C4-2B (cell line): ENCODE data around the gene EML6.

ENCODE experiments used
- H3K27ac ChIP-seq: fragments of 450-650 bp; 2 replicates; pipeline ENCODE4 v1.5.1; 2017
- ZFX ChIP-seq: fragments of 450-650 bp; IDR thresholded peaks from 2 replicates; pipeline ENCODE4 v1.6.1; 2017
- TF ChIP-seq, protein P1 (sequence below): fragments of 450-650 bp; conservative IDR thresholded peaks from 2 replicates; pipeline ENCODE4 v1.5.1; 2017; ENCODE audit warnings: mild to moderate bottlenecking

Gene EML6

DNA sequence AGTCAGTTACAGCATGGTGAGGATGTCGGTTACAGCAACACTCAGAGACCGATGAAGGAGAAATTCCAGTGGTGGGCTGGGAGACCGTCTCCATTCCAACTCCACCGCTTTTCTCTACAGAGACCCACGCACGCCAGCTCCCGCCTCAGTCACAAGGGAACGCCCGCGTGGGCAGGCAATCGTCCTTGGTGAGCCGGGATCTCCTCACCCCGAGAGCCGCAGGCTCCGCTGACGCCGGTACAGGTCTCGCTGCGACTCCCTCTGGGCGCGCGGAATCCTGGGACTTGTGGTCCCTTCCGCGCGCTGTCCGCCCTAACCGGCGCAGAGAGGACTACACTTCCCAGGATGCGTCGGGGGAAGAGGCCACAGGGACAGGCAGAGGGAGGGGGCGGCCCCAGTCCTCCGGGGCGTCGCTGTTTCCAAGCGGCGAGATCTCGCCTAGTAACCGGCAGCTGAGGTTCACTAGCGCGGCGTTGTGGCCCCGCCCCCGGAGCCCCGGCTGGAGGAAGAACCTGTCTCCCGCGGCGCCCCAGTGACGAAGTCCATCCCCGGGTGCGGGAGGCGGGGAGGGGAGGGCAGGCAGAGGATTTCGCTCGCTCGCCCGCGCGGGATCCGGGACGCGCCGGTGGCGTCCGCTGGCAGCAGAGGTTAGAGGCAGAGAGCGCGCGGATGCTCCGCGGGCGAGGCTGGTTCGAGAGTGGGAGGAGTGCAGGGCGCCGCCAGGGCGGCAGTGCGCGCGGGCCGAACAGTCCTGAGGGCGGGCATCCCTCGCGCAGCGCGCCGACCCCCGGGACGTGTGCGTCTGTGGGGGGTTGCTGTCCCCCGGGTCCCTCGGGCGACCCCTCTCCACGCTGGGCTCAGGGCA, at the start of gene EML6:
Gene EML6 (plus strand): TSS at position 532 of the 865 bp plus-strand sequence. CDS start 1,400 bp downstream, outside the sequence.
- H3K27ac ChIP-seq: peak within 1 kb of the TSS; percentile 32

GRCh38 chr2:54675281-54675680, 48.2 kb upstream of the EML6 start:
- TF ChIP-seq ZFX: no peak
- TF ChIP-seq, protein P1, sequence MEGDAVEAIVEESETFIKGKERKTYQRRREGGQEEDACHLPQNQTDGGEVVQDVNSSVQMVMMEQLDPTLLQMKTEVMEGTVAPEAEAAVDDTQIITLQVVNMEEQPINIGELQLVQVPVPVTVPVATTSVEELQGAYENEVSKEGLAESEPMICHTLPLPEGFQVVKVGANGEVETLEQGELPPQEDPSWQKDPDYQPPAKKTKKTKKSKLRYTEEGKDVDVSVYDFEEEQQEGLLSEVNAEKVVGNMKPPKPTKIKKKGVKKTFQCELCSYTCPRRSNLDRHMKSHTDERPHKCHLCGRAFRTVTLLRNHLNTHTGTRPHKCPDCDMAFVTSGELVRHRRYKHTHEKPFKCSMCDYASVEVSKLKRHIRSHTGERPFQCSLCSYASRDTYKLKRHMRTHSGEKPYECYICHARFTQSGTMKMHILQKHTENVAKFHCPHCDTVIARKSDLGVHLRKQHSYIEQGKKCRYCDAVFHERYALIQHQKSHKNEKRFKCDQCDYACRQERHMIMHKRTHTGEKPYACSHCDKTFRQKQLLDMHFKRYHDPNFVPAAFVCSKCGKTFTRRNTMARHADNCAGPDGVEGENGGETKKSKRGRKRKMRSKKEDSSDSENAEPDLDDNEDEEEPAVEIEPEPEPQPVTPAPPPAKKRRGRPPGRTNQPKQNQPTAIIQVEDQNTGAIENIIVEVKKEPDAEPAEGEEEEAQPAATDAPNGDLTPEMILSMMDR: no peak
- no peak overlapping the region for H3K27ac ChIP-seq

More for the DNA sequence above, at the start of gene EML6:
- TF ChIP-seq, protein P1: peak; percentile 23
- TF ChIP-seq ZFX: no peak

DNA sequence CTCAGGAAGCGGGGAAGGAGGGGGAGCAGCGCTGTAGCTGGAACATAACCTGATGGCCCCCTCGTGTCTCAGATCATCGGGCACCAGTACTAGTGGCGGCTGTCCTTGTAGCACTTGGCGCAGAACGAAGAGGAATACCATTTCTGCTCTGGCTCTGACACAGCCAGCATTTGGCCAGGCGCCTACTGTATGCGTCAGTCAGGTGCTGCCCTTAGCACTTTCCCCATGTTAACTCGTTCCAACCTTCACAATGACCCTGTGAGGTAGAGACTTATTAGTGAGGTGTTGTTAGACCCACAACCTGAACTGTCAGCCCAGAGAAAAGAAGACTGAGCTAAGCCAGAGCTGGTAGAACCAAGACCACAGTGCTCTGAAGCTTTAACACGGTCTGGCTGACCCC, 47.7 kb upstream of the EML6 start:
- H3K27ac ChIP-seq: no peak overlapping the region
- TF ChIP-seq ZFX: no peak
- TF ChIP-seq, protein P1: no peak

DNA sequence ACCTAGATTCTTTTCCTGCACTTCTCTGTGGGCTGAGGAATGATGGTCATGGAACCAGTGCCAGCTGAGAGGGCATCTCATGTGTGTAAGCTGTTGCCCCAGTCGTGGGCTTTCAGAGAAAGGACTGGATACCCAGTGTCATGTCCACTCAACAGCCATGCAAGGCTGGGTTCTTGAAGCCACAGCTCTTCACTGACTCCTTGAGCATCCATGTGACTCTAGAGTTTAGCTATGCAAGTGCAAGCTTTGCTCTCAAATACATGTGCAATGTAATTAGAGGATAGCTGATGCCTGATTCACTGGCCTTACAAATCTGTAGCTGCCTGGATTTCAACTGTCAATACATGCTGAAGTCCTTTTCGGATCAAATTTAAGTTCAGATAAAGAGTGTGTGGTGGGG, 46.8 kb upstream of the EML6 start:
- TF ChIP-seq, protein P1: no peak
- no peak for TF ChIP-seq ZFX
- no peak overlapping the region for H3K27ac ChIP-seq

DNA sequence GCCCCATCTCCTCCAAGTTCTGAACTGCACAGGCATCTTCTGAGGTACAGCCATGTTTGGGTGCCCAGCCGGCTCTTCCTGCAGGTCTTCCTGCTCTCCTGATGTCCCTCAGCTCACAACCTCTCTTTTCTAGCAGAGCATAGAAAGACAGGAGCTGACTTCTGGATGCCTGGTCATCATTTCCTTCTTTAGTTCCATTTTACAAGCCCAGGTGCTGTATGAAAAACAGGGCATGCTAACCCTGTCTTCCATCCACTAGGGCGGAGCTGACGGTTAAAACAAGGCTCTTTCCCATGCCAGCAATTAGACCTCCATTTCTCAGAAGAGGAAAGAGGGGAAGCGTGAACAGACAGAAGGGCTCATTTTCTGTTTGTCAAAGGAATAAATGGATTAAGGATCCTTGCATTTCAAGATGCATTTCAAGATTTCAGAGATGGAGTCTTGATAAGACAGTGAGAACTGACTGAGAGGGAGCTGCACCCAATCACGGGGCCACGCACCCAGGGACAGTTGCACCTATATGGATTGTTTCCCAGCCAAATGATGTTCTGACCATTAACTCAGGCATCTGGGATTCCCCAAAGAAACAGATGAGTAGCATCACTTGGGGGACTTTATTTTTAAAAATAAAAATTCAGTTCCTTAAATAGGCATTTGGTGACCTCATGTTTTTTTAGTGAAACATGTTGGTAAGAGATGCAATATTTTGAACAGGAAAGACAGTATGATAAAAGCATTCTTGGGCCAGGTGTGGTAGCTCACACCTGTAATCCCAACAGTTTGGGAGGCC, 45.8 kb upstream of the EML6 start:
- TF ChIP-seq, protein P1: no peak
- no peak for TF ChIP-seq ZFX
- H3K27ac ChIP-seq: no peak overlapping the region

GRCh38 chr2:54678719-54679118, 44.7 kb upstream of the EML6 start:
- TF ChIP-seq ZFX: no peak
- TF ChIP-seq, protein P1: no peak
- no peak overlapping the region for H3K27ac ChIP-seq
